HepG2 (cell line): ENCODE results near the gene TRMT1. TPM values are rescaled to one million over a fixed set of nuclear protein-coding genes. Genes with fewer than 3 reads are reported as not detected.

Experiments
- BORCS8-MEF2B ChIP-seq: sonication (generic); formaldehyde crosslinking; IDR thresholded peaks from 2 replicates; pipeline ENCODE4 v1.8.0; 2022; ENCODE audit warnings: mild to moderate bottlenecking, missing genetic modification reagents
- KDM6A ChIP-seq: IDR thresholded peaks from 2 replicates; pipeline ENCODE4 v1.6.1; 2016; ENCODE audit warnings: low read depth
- MTA3 ChIP-seq: sonication (generic); formaldehyde crosslinking; IDR thresholded peaks from 2 replicates; pipeline ENCODE4 v1.4.0; 2020; ENCODE audit warnings: missing genetic modification reagents
- NCOA1 ChIP-seq: sonication (generic); formaldehyde crosslinking; IDR thresholded peaks from 2 replicates; pipeline ENCODE4 v1.9.0; 2021; ENCODE audit warnings: missing genetic modification reagents
- SP140L ChIP-seq: sonication (generic); formaldehyde crosslinking; IDR thresholded peaks from 2 replicates; pipeline ENCODE4 v1.4.0; 2020; ENCODE audit warnings: missing genetic modification reagents, borderline replicate concordance
- YEATS4 ChIP-seq: sonication (generic); formaldehyde crosslinking; IDR thresholded peaks from 2 replicates; pipeline ENCODE4 v1.4.0; 2020; ENCODE audit warnings: missing genetic modification reagents, borderline replicate concordance
- ZFP36 ChIP-seq: fragments of 150-350 bp; IDR thresholded peaks from 2 replicates; pipeline ENCODE4 v1.6.1; 2018; ENCODE audit warnings: borderline replicate concordance, low read length, low read depth; ENCODE audit not compliant: partially characterized antibody
- ZNF234 ChIP-seq: sonication (generic); formaldehyde crosslinking; conservative IDR thresholded peaks from 2 replicates; pipeline ENCODE4 v1.5.1; 2020; ENCODE audit warnings: mild to moderate bottlenecking, missing genetic modification reagents
- ZNF33A ChIP-seq: sonication (generic); formaldehyde crosslinking; IDR thresholded peaks from 2 replicates; pipeline ENCODE4 v1.5.1; 2020; ENCODE audit warnings: missing genetic modification reagents, mild to moderate bottlenecking, moderate library complexity, borderline replicate concordance
- ZNF564 ChIP-seq: sonication (generic); formaldehyde crosslinking; IDR thresholded peaks from 2 replicates; pipeline ENCODE4 v1.8.1; 2023; ENCODE audit warnings: mild to moderate bottlenecking, missing genetic modification reagents
- ZNF878 ChIP-seq: sonication (generic); formaldehyde crosslinking; IDR thresholded peaks from 2 replicates; pipeline ENCODE4 v1.8.1; 2023; ENCODE audit warnings: mild to moderate bottlenecking, missing genetic modification reagents, moderate library complexity
- polyA plus RNA-seq, 8 experiments: library from polyadenylated mRNA; depleted of rRNA in 3 of 8; stranded (reverse) in 7 of 8; unstranded in 1 of 8; fragments of >200 nt; fragmentation: Illumina TruSeq in 4 of 8; extraction: Trizol in 4 of 8; gene quantifications; 2 replicates each; pipeline versions ENCODE4 v1.2.1 to v1.2.3, GENCODE V29; 2011 to 2016; ENCODE audit warnings: low read depth in 4 of 8, missing spikeins in 1 of 8, mixed read lengths in 1 of 8; ENCODE audit not compliant: insufficient read depth in 1 of 8
- total RNA-seq, 5 experiments: library from RNA; depleted of rRNA; stranded (reverse); fragments of >200 nt; fragmentation: Illumina TruSeq; extraction: Trizol; gene quantifications; 2 replicates each; pipeline ENCODE4 v1.2.3, GENCODE V29; 2016; ENCODE audit warnings: low read depth in 1 of 5
- TF ChIP-seq, protein P1 (sequence below): sonication (generic); formaldehyde crosslinking; IDR thresholded peaks from 2 replicates; pipeline ENCODE4 v1.4.0; 2020; ENCODE audit warnings: missing genetic modification reagents, borderline replicate concordance
- TF ChIP-seq, protein P2 (sequence below): sonication (generic); formaldehyde crosslinking; IDR thresholded peaks from 2 replicates; pipeline ENCODE4 v1.5.0; 2020; ENCODE audit warnings: mild to moderate bottlenecking, missing genetic modification reagents
- TF ChIP-seq, protein P3 (sequence below): sonication (generic); formaldehyde crosslinking; IDR thresholded peaks from 2 replicates; pipeline ENCODE4 v1.8.0; 2022; ENCODE audit warnings: missing genetic modification reagents, mild to moderate bottlenecking, borderline replicate concordance
- TF ChIP-seq, protein P4 (sequence below): sonication (generic); formaldehyde crosslinking; IDR thresholded peaks from 2 replicates; pipeline ENCODE4 v1.5.0; 2020; ENCODE audit warnings: missing genetic modification reagents, mild to moderate bottlenecking, borderline replicate concordance
- TF ChIP-seq, protein P5 (sequence below), 2 experiments: sonication (generic) in 1 of 2; formaldehyde crosslinking in 1 of 2; IDR thresholded peaks; 2 replicates each; pipeline versions ENCODE4 v1.6.1 to v1.9.0; 2014 to 2022; ENCODE audit warnings: antibody characterized with exemption in 1 of 2, borderline replicate concordance in 1 of 2, inconsistent platforms in 1 of 2, low read depth in 1 of 2, missing genetic modification reagents in 1 of 2

Gene TRMT1
- total and polyA plus RNA-seq, 2 of the 13 experiments (the other 11 are each of a cell fraction or from before 2014, with no cell fraction given) = 35.5 to 44.1 TPM

DNA sequence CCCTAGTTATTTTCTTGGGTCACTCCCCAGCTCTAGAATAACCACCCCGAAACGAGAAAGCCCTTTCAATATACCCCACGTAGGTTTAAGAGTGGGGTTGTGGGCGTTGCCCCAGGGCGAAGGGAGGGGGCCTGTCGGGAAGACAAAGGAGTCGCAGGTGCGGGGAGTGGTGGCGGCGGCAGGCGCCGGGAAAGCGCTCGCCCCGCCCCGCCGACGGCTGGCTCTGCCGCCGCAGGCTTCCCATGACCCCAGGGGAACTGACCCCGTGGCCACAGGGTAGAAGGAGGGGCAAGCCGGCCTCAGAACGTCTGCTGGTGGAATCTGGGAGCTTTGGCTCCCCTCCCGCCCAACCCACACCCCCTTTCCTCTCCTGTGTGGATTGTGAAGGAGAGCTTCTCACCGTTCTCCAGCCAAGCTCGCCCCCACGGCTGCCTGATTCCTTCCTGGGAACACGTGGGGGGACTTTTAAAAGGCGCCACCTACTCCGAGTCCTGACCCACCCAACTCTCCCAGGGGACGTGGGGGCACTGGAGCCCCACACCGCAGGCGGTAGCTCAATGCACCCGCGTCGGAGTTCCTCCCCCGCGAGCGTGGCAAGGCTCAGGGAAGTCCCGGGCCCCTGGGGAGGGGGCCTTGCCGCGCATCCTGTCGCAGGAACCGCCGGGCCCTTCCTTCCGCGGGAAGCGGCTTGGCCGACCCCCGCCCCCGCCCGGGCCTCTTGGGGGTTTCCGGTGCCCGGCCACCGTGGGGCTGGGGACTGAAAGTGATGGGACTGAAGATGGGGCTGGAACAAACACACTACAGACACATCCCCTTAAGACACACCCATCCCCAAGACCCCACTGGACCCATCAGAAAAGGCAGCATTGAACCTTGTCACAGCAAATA is 39.2 kb upstream of the TRMT1 start (continued):
- TF ChIP-seq YEATS4 (CRISPR knock-in tag) (no peak; the same call in 1 of the 2 replicates), BORCS8-MEF2B (no peak), ZNF234 (CRISPR knock-in tag) (no peak), ZFP36 (no peak), ZNF878 (CRISPR knock-in tag) (no peak), ZNF33A (0 out of 2 replicates have a peak, but pooled peaks have one; percentile 49), ZNF564 (CRISPR knock-in tag) (no peak), MTA3 (CRISPR knock-in tag) (no peak), NCOA1 (no peak), SP140L (CRISPR knock-in tag) (no peak), KDM6A (CRISPR knock-in tag) (no peak)
- TF ChIP-seq, protein P1, sequence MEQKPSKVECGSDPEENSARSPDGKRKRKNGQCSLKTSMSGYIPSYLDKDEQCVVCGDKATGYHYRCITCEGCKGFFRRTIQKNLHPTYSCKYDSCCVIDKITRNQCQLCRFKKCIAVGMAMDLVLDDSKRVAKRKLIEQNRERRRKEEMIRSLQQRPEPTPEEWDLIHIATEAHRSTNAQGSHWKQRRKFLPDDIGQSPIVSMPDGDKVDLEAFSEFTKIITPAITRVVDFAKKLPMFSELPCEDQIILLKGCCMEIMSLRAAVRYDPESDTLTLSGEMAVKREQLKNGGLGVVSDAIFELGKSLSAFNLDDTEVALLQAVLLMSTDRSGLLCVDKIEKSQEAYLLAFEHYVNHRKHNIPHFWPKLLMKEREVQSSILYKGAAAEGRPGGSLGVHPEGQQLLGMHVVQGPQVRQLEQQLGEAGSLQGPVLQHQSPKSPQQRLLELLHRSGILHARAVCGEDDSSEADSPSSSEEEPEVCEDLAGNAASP (CRISPR knock-in tag) = peak; percentile 86; the same call in 1 of the 2 replicates
- TF ChIP-seq, protein P2, sequence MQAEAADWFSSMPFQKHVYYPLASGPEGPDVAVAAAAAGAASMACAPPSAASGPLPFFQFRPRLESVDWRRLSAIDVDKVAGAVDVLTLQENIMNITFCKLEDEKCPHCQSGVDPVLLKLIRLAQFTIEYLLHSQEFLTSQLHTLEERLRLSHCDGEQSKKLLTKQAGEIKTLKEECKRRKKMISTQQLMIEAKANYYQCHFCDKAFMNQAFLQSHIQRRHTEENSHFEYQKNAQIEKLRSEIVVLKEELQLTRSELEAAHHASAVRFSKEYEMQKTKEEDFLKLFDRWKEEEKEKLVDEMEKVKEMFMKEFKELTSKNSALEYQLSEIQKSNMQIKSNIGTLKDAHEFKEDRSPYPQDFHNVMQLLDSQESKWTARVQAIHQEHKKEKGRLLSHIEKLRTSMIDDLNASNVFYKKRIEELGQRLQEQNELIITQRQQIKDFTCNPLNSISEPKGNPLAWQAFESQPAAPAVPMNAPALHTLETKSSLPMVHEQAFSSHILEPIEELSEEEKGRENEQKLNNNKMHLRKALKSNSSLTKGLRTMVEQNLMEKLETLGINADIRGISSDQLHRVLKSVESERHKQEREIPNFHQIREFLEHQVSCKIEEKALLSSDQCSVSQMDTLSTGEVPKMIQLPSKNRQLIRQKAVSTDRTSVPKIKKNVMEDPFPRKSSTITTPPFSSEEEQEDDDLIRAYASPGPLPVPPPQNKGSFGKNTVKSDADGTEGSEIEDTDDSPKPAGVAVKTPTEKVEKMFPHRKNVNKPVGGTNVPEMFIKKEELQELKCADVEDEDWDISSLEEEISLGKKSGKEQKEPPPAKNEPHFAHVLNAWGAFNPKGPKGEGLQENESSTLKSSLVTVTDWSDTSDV (CRISPR knock-in tag) = no peak
- TF ChIP-seq, protein P3, sequence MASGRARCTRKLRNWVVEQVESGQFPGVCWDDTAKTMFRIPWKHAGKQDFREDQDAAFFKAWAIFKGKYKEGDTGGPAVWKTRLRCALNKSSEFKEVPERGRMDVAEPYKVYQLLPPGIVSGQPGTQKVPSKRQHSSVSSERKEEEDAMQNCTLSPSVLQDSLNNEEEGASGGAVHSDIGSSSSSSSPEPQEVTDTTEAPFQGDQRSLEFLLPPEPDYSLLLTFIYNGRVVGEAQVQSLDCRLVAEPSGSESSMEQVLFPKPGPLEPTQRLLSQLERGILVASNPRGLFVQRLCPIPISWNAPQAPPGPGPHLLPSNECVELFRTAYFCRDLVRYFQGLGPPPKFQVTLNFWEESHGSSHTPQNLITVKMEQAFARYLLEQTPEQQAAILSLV (CRISPR knock-in tag) = no peak
- TF ChIP-seq, protein P4, sequence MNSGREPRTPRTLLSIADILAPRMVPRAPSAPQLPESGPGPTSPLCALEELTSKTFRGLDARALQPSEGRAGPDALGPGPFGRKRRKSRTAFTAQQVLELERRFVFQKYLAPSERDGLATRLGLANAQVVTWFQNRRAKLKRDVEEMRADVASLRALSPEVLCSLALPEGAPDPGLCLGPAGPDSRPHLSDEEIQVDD = no peak
- TF ChIP-seq, protein P5, sequence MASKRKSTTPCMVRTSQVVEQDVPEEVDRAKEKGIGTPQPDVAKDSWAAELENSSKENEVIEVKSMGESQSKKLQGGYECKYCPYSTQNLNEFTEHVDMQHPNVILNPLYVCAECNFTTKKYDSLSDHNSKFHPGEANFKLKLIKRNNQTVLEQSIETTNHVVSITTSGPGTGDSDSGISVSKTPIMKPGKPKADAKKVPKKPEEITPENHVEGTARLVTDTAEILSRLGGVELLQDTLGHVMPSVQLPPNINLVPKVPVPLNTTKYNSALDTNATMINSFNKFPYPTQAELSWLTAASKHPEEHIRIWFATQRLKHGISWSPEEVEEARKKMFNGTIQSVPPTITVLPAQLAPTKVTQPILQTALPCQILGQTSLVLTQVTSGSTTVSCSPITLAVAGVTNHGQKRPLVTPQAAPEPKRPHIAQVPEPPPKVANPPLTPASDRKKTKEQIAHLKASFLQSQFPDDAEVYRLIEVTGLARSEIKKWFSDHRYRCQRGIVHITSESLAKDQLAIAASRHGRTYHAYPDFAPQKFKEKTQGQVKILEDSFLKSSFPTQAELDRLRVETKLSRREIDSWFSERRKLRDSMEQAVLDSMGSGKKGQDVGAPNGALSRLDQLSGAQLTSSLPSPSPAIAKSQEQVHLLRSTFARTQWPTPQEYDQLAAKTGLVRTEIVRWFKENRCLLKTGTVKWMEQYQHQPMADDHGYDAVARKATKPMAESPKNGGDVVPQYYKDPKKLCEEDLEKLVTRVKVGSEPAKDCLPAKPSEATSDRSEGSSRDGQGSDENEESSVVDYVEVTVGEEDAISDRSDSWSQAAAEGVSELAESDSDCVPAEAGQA (IDR thresholded peaks at IDR 0.05; ENCODE audit: low read depth) = 0 out of 2 replicates have a peak, but pooled peaks have one; percentile 18
- TF ChIP-seq, protein P5 (CRISPR knock-in tag; IDR thresholded peaks at IDR 0.05; ENCODE audit: borderline replicate concordance) = no peak
